Peyer's patch (tissue), 4 donors: ENCODE measurements around the gene SEC11A.

Source experiments
- POLR2A ChIP-seq, 2 donors: fragments of 450-650 bp; IDR thresholded peaks; one replicate each; pipeline ENCODE4 v1.5.1; 2017; ENCODE audit warnings: antibody characterized with exemption in 2 of 2, mild to moderate bottlenecking in 2 of 2, moderate library complexity in 2 of 2
- TF ChIP-seq, protein P1 (sequence below), 6 experiments: fragments of 450-650 bp in 4 of 6; fragments of 200-600 bp in 2 of 6; sonication (generic) in 1 of 6; IDR thresholded peaks; one replicate each; pipeline ENCODE4 v1.5.1; 2017 to 2019; ENCODE audit warnings: antibody characterized with exemption in 6 of 6, mild to moderate bottlenecking in 3 of 6, moderate library complexity in 1 of 6

DNA sequence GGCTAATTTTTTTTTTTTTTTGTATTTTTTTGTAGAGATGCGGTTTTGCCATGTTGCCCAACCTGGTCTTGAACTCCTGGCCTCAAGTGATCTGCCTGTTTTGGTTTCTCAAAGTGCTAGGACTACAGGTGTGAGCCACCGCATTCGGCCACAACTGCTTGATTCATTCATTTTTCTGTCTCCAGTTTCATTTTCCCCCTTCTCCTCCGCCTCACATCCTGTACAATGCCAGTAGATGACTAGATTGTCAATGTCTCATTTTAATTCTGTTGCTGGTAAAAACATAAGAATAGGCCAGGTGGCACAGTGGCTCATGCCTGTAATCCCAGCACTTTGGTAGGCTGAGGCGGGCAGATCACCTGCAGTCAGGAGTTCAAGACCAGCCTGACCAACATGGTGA lies 20.4 kb upstream of the SEC11A start:
- TF ChIP-seq, protein P1, sequence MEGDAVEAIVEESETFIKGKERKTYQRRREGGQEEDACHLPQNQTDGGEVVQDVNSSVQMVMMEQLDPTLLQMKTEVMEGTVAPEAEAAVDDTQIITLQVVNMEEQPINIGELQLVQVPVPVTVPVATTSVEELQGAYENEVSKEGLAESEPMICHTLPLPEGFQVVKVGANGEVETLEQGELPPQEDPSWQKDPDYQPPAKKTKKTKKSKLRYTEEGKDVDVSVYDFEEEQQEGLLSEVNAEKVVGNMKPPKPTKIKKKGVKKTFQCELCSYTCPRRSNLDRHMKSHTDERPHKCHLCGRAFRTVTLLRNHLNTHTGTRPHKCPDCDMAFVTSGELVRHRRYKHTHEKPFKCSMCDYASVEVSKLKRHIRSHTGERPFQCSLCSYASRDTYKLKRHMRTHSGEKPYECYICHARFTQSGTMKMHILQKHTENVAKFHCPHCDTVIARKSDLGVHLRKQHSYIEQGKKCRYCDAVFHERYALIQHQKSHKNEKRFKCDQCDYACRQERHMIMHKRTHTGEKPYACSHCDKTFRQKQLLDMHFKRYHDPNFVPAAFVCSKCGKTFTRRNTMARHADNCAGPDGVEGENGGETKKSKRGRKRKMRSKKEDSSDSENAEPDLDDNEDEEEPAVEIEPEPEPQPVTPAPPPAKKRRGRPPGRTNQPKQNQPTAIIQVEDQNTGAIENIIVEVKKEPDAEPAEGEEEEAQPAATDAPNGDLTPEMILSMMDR (IDR thresholded peaks at IDR 0.05) = no peak
- TF ChIP-seq POLR2A (IDR thresholded peaks at IDR 0.05) = no peak
